Upper lobe of left lung (tissue), 4 donors: ENCODE data around the gene ITGAE.

Experiments used
- CTCF ChIP-seq, 6 experiments: fragments of 450-650 bp in 4 of 6; fragments of 200-600 bp in 2 of 6; sonication (generic) in 2 of 6; IDR thresholded peaks; one replicate each; pipeline ENCODE4 v1.5.1; 2016 to 2019; ENCODE audit warnings: antibody characterized with exemption in 6 of 6
- EP300 ChIP-seq, 4 donors: sonication (generic); formaldehyde crosslinking; IDR thresholded peaks; one replicate each; pipeline ENCODE4 v1.5.1; 2017; ENCODE audit warnings: antibody characterized with exemption in 4 of 4, control low read depth in 2 of 4
- POLR2A ChIP-seq, 4 donors: fragments of 450-650 bp; IDR thresholded peaks; one replicate each; pipeline ENCODE4 v1.5.1; 2016 to 2017; ENCODE audit warnings: antibody characterized with exemption in 4 of 4, mild to moderate bottlenecking in 2 of 4

GRCh38 chr17:3698139-3698538, 102.8 kb downstream of the ITGAE start:
- no peak for TF ChIP-seq CTCF (IDR thresholded peaks at IDR 0.05)
- no peak for TF ChIP-seq POLR2A (IDR thresholded peaks at IDR 0.05)
- TF ChIP-seq EP300 (IDR thresholded peaks at IDR 0.05) = no peak
